CD14-positive monocyte (primary cell): ENCODE measurements around the gene PFKL. TPM values are rescaled to one million over a fixed set of nuclear protein-coding genes. Genes with fewer than 3 reads are reported as not detected.

Experiments
- DNase-seq, 3 donors: peaks; one replicate each; pipeline ENCODE4 v3.0.0-alpha.2; 2011 to 2022
- H2AFZ ChIP-seq: 2 replicates; pipeline ENCODE4 v1.6.0; 2012; ENCODE audit warnings: mild to moderate bottlenecking, low read depth, low read length, inconsistent platforms; ENCODE audit not compliant: insufficient read depth, poor library complexity, severe bottlenecking
- H3K27ac ChIP-seq, 2 donors: 1 replicate in 1 of 2; 2 replicates in 1 of 2; pipeline ENCODE4 v1.5.1; 2012 to 2013; ENCODE audit warnings: low read length in 2 of 2, control low read depth in 1 of 2, inconsistent platforms in 1 of 2, low read depth in 1 of 2, mild to moderate bottlenecking in 1 of 2
- H3K27me3 ChIP-seq, 2 donors: one replicate each; pipeline versions ENCODE4 v1.6.0 to v1.6.1; 2011 to 2013; ENCODE audit warnings: low read length in 2 of 2; ENCODE audit not compliant: control insufficient read depth in 2 of 2, insufficient read depth in 2 of 2
- H3K36me3 ChIP-seq, 2 donors: replicated peaks in 1 of 2; 1 replicate in 1 of 2; 2 replicates in 1 of 2; pipeline versions ENCODE4 v1.5.1 to v1.6.1; 2012 to 2013; ENCODE audit warnings: low read length in 2 of 2, control low read depth in 1 of 2, inconsistent platforms in 1 of 2, mild to moderate bottlenecking in 1 of 2; ENCODE audit not compliant: insufficient read depth in 2 of 2, control insufficient read depth in 1 of 2
- H3K4me1 ChIP-seq, 2 donors: 1 replicate in 1 of 2; 2 replicates in 1 of 2; pipeline versions ENCODE4 v1.5.1 to v1.6.1; 2012 to 2013; ENCODE audit warnings: low read length in 2 of 2, control low read depth in 1 of 2, inconsistent platforms in 1 of 2, mild to moderate bottlenecking in 1 of 2, moderate library complexity in 1 of 2; ENCODE audit not compliant: insufficient read depth in 2 of 2, control insufficient read depth in 1 of 2
- H3K4me2 ChIP-seq: replicated peaks from 2 replicates; pipeline ENCODE3; 2012; ENCODE audit warnings: low read length, moderate library complexity, mild to moderate bottlenecking; ENCODE audit not compliant: poor library complexity, severe bottlenecking; ENCODE audit errors: extremely low read depth
- H3K4me3 ChIP-seq, 3 experiments: fragments of 200-600 bp in 1 of 3; sonication (generic) in 1 of 3; replicated peaks in 1 of 3; 1 replicate in 2 of 3; 2 replicates in 1 of 3; pipeline ENCODE4 v1.5.1; 2011 to 2013; ENCODE audit warnings: low read length in 3 of 3, mild to moderate bottlenecking in 3 of 3, control low read depth in 2 of 3, low read depth in 2 of 3, inconsistent platforms in 1 of 3, moderate library complexity in 1 of 3
- H3K79me2 ChIP-seq: 2 replicates; pipeline ENCODE4 v1.6.0; 2012; ENCODE audit warnings: mild to moderate bottlenecking, control low read depth, inconsistent platforms, low read length, moderate library complexity; ENCODE audit not compliant: insufficient read depth
- H3K9ac ChIP-seq: 2 replicates; pipeline ENCODE4 v1.6.0; 2017; ENCODE audit warnings: low read length, mild to moderate bottlenecking; ENCODE audit not compliant: insufficient read depth, poor library complexity, severe bottlenecking
- H3K9me3 ChIP-seq, 2 donors: replicated peaks in 1 of 2; 1 replicate in 1 of 2; 2 replicates in 1 of 2; pipeline versions ENCODE4 v1.5.1 to v1.6.1; 2012 to 2013; ENCODE audit warnings: low read length in 2 of 2, control low read depth in 1 of 2; ENCODE audit not compliant: control insufficient read depth in 1 of 2, insufficient read depth in 1 of 2
- H4K20me1 ChIP-seq: 2 replicates; pipeline ENCODE4 v1.6.0; 2012; ENCODE audit warnings: mild to moderate bottlenecking, low read length, control low read depth, moderate library complexity; ENCODE audit not compliant: insufficient read depth
- H3K27ac Mint-ChIP-seq, 7 donors: one replicate each; pipeline ENCODE4 v1.8.0; 2020; ENCODE audit warnings: mild to moderate bottlenecking in 7 of 7, mixed read lengths in 7 of 7, moderate library complexity in 6 of 7, inconsistent platforms in 2 of 7
- H3K27me3 Mint-ChIP-seq, 3 donors: one replicate each; pipeline ENCODE4 v1.8.0; 2021 to 2022; ENCODE audit warnings: low read depth in 3 of 3, mild to moderate bottlenecking in 3 of 3, mixed read lengths in 3 of 3, moderate library complexity in 3 of 3, inconsistent platforms in 1 of 3
- H3K36me3 Mint-ChIP-seq, 2 donors: one replicate each; pipeline ENCODE4 v1.8.0; 2020; ENCODE audit warnings: mixed read lengths in 2 of 2, inconsistent platforms in 1 of 2, mild to moderate bottlenecking in 1 of 2
- H3K4me1 Mint-ChIP-seq: one replicate; pipeline ENCODE4 v1.8.0; 2020; ENCODE audit warnings: mild to moderate bottlenecking, mixed read lengths
- H3K4me3 Mint-ChIP-seq, 2 donors: one replicate each; pipeline ENCODE4 v1.8.0; 2020; ENCODE audit warnings: mild to moderate bottlenecking in 2 of 2, mixed read lengths in 2 of 2, moderate library complexity in 1 of 2
- H3K9me3 Mint-ChIP-seq, 7 donors: one replicate each; pipeline ENCODE4 v1.8.0; 2020 to 2022; ENCODE audit warnings: mixed read lengths in 7 of 7, mild to moderate bottlenecking in 6 of 7, moderate library complexity in 6 of 7, inconsistent platforms in 2 of 7
- WGBS: methylation state at CpG from one replicate; pipeline ENCODE4 v1.1.5; 2013; ENCODE audit warnings: missing lambda C conversion rate; ENCODE audit not compliant: insufficient coverage; 5-methylcytosine and 5-hydroxymethylcytosine counted together
- intact Hi-C, 2 donors: fragments of 100-400 bp; cut with micrococcal nuclease; formaldehyde crosslinking; loops; one replicate each; pipeline versions ENCODE4 v1.15.0 to v1.15.1; 2023
- polyA plus RNA-seq, 3 donors: library from polyadenylated mRNA; depleted of rRNA in 1 of 3; unstranded in 2 of 3; stranded (reverse) in 1 of 3; fragments of 300-500 nt in 2 of 3; fragments of >200 nt in 1 of 3; fragmentation: Illumina TruSeq in 2 of 3; gene quantifications; 1 replicate in 2 of 3; 2 replicates in 1 of 3; pipeline ENCODE4 v1.2.3, GENCODE V29; 2012 to 2021
- TF ChIP-seq, protein P1 (sequence below): fragments of 200-600 bp; IDR thresholded peaks from one replicate; pipeline ENCODE4 v1.8.0; 2022; ENCODE audit warnings: antibody characterized with exemption, mild to moderate bottlenecking

PFKL gene
- polyA plus RNA-seq, 3 donors = 105 to 133 (median 113) TPM

DNA sequence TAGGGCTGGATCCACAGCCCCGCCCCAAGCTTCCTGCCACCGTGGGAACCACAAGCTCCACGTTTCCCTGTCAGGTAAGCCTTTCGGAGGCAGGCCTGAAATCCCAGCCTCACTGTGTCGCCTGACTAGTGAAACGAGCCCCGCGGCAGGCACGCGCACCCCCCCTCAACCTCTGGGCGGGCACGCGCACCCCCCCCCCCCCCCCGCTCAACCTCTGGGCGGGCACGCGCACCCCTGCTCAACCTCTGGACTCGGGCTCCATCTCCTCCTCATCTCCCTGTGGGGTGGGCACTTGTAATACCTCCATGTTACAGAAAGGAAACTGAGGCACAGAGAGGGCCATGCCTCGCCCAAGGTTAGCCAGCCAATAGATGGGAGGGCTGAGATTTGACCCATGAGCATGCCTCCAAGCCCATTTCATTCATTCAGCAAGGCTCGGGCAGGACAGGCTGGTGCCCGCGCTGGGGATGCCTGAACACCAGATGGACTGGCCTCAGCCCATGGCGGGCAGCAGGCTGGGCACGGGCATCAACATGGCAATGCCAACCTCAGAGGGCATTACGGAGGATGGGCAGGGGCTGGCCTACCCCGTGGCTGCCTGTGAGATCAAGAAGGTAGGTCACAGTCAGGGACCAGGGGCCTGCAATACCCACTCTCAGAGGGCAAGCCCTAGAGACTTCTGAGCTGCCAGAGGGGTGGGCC, 34.6 kb downstream of the PFKL start:
- Histone ChIP-seq H3K4me1 (peaks cover 4 to 7% of the 10 kb centered on the region in 2 donors), H3K79me2 (no peaks in the 10 kb centered on the region), H2AFZ (no peak overlapping the region), H3K36me3 (peaks cover 0 to 21% of the 10 kb centered on the region in 2 donors), H3K4me3 (no peak overlapping the region), H3K27me3 (no peaks in the 10 kb centered on the region), H3K4me2 (no peak overlapping the region), H4K20me1 (peaks cover 5% of the 10 kb centered on the region), H3K27ac (no peak overlapping the region), H3K9me3 (no peaks in the 10 kb centered on the region), H3K9ac (no peak overlapping the region)
- peaks cover 22% of the 10 kb centered on the region in 2 donors for H3K36me3 Mint-ChIP-seq
- H3K4me3 Mint-ChIP-seq = no peak overlapping the region
- intact Hi-C loops = loop anchor here (5.0 to 10.0 kb wide), 5 partner anchors 50 to 1308 kb away; partner anchors contain the start of genes SUMO3 (in 2 of the 2), PCBP3 (in 1 of the 2) and RRP1 (in 1 of the 2)
- H3K9me3 Mint-ChIP-seq = no peaks in the 10 kb centered on the region
- peaks cover 0 to 2% (median 1%) of the 10 kb centered on the region in 3 donors for H3K27me3 Mint-ChIP-seq
- WGBS = 89% methylated on average over 13 of the region's 26 CpGs
- peaks cover 3% of the 10 kb centered on the region for H3K4me1 Mint-ChIP-seq
- DNase-seq = no peak
- H3K27ac Mint-ChIP-seq = no peak overlapping the region
- TF ChIP-seq, protein P1, sequence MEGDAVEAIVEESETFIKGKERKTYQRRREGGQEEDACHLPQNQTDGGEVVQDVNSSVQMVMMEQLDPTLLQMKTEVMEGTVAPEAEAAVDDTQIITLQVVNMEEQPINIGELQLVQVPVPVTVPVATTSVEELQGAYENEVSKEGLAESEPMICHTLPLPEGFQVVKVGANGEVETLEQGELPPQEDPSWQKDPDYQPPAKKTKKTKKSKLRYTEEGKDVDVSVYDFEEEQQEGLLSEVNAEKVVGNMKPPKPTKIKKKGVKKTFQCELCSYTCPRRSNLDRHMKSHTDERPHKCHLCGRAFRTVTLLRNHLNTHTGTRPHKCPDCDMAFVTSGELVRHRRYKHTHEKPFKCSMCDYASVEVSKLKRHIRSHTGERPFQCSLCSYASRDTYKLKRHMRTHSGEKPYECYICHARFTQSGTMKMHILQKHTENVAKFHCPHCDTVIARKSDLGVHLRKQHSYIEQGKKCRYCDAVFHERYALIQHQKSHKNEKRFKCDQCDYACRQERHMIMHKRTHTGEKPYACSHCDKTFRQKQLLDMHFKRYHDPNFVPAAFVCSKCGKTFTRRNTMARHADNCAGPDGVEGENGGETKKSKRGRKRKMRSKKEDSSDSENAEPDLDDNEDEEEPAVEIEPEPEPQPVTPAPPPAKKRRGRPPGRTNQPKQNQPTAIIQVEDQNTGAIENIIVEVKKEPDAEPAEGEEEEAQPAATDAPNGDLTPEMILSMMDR = no peak

DNA sequence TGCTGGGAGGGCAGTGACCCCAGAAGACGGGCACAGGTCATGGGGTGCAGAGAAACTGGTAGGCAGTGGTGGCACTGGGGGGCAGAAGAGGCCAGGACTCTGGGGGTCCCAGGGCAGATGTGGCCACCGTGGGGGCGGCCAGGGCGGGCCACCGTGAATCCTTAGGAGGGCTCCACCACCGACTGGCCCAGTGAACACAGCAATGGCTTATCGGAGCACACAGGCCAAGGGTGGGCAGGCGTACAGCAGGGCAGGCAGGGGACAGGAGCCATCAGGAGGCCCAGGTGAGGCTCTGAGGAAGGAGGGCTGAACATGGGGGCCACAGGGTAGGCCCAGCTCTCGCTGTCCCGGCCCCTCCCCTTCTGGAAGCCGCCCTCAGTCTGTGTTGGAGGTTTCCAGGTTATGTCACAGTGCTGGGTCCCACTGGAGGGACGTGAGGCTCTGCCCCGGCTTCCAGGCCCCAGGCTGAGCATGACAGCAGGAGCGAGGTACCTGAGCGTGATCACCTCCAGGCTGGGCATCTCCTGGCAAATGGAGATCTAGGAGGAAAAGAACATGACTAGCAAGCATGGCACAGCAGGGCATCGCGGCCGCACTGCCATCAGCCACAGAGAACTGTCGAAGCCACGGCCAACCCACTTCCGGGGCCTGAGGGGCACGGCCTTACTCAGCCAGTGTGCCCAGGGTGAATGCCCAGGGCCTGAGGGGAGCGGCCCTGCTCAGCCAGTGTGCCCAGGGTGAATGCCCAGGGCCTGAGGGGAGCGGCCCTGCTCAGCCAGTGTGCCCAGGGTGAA, 35.6 kb downstream of the PFKL start:
- H3K27ac ChIP-seq = no peak overlapping the region
- DNase-seq = no peak
- Mint-ChIP-seq H3K27me3 (peaks cover 0 to 2% (median 1%) of the 10 kb centered on the region in 3 donors), H3K4me1 (peaks cover 13% of the 10 kb centered on the region), H3K27ac (no peak overlapping the region), H3K4me3 (no peak overlapping the region), H3K9me3 (no peaks in the 10 kb centered on the region), H3K36me3 (peaks cover 22% of the 10 kb centered on the region in 2 donors)
- peaks cover 4% of the 10 kb centered on the region for H4K20me1 ChIP-seq
- H3K79me2 ChIP-seq = no peaks in the 10 kb centered on the region
- TF ChIP-seq, protein P1 = no peak
- no peak overlapping the region for H3K4me2 ChIP-seq
- H3K9ac ChIP-seq = no peak overlapping the region
- no peak overlapping the region for H3K4me3 ChIP-seq
- no peaks in the 10 kb centered on the region for H3K9me3 ChIP-seq
- intact Hi-C loops = loop anchor here (5.0 to 10.0 kb wide), 5 partner anchors 49 to 1307 kb away; partner anchors contain the start of genes SUMO3 (in 2 of the 2), PCBP3 (in 1 of the 2) and RRP1 (in 1 of the 2)
- peaks cover 10 to 17% of the 10 kb centered on the region in 2 donors for H3K4me1 ChIP-seq
- WGBS = 96% methylated on average over 19 of the region's 24 CpGs
- H2AFZ ChIP-seq = no peak overlapping the region
- peaks cover 0 to 21% of the 10 kb centered on the region in 2 donors for H3K36me3 ChIP-seq
- H3K27me3 ChIP-seq = no peaks in the 10 kb centered on the region
